NB4 (cell line): ENCODE results near the gene CBLL1.

Experiments used
- CTCF ChIP-seq: IDR thresholded peaks from one replicate; pipeline ENCODE4 v1.5.1; 2012; ENCODE audit warnings: low read depth, low read length
- POLR2A ChIP-seq: IDR thresholded peaks from 2 replicates; pipeline ENCODE4 v1.6.1; 2011; ENCODE audit warnings: mild to moderate bottlenecking; ENCODE audit not compliant: insufficient read length; ENCODE audit errors: extremely low read depth

- TF ChIP-seq CTCF (no peak), POLR2A (no peak)
Observed at GRCh38 chr7:107778283-107778682, 34.3 kb downstream of the CBLL1 start.
